HepG2 (cell line): ENCODE results near the gene RRBP1. TPM values are rescaled to one million over a fixed set of nuclear protein-coding genes. Genes with fewer than 3 reads are reported as not detected.
A peak's percentile ranks its signal among the peaks of the same experiment; 100 is the strongest.

Experiments
- CCDC6 ChIP-seq: sonication (generic); formaldehyde crosslinking; IDR thresholded peaks from 2 replicates; pipeline ENCODE4 v1.8.1; 2022; ENCODE audit warnings: mild to moderate bottlenecking, missing genetic modification reagents, moderate library complexity
- MED8 ChIP-seq: sonication (generic); formaldehyde crosslinking; IDR thresholded peaks from 2 replicates; pipeline ENCODE4 v1.8.1; 2023; ENCODE audit warnings: mild to moderate bottlenecking, missing genetic modification reagents; ENCODE audit not compliant: insufficient replicate concordance
- NCOA5 ChIP-seq: sonication (generic); formaldehyde crosslinking; IDR thresholded peaks from 2 replicates; pipeline ENCODE4 v1.4.0; 2020; ENCODE audit warnings: missing genetic modification reagents
- SRSF4 ChIP-seq: fragments of 200-400 bp; formaldehyde crosslinking; IDR thresholded peaks from one replicate; pipeline ENCODE4 v1.6.1; 2018; ENCODE audit warnings: mild to moderate bottlenecking, low read depth, low read length, moderate library complexity; ENCODE audit not compliant: poor library complexity, severe bottlenecking
- TMF1 ChIP-seq: sonication (generic); formaldehyde crosslinking; IDR thresholded peaks from 2 replicates; pipeline ENCODE4 v1.8.1; 2022; ENCODE audit warnings: low read depth, missing genetic modification reagents
- ZBTB43 ChIP-seq: sonication (generic); formaldehyde crosslinking; conservative IDR thresholded peaks from 2 replicates; pipeline ENCODE4 v1.4.0; 2020; ENCODE audit warnings: missing genetic modification reagents
- ZNF121 ChIP-seq: sonication (generic); formaldehyde crosslinking; IDR thresholded peaks from 2 replicates; pipeline ENCODE4 v1.5.0; 2020; ENCODE audit warnings: mild to moderate bottlenecking, missing genetic modification reagents
- ZNF142 ChIP-seq: sonication (generic); formaldehyde crosslinking; IDR thresholded peaks from 2 replicates; pipeline ENCODE4 v1.4.0; 2020; ENCODE audit warnings: missing genetic modification reagents
- ZNF260 ChIP-seq: sonication (generic); formaldehyde crosslinking; IDR thresholded peaks from 2 replicates; pipeline ENCODE4 v1.4.0; 2020; ENCODE audit warnings: missing genetic modification reagents, low read depth, mild to moderate bottlenecking, borderline replicate concordance
- ZNF432 ChIP-seq: sonication (generic); formaldehyde crosslinking; IDR thresholded peaks from 2 replicates; pipeline ENCODE4 v1.5.0; 2020; ENCODE audit warnings: missing genetic modification reagents, mild to moderate bottlenecking, borderline replicate concordance
- ZNF646 ChIP-seq: sonication (generic); formaldehyde crosslinking; IDR thresholded peaks from 2 replicates; pipeline ENCODE4 v1.9.0; 2021; ENCODE audit warnings: mild to moderate bottlenecking, missing genetic modification reagents
- polyA plus RNA-seq, 8 experiments: library from polyadenylated mRNA; depleted of rRNA in 3 of 8; stranded (reverse) in 7 of 8; unstranded in 1 of 8; fragments of >200 nt; fragmentation: Illumina TruSeq in 4 of 8; extraction: Trizol in 4 of 8; gene quantifications; 2 replicates each; pipeline versions ENCODE4 v1.2.1 to v1.2.3, GENCODE V29; 2011 to 2016; ENCODE audit warnings: low read depth in 4 of 8, missing spikeins in 1 of 8, mixed read lengths in 1 of 8; ENCODE audit not compliant: insufficient read depth in 1 of 8
- total RNA-seq, 5 experiments: library from RNA; depleted of rRNA; stranded (reverse); fragments of >200 nt; fragmentation: Illumina TruSeq; extraction: Trizol; gene quantifications; 2 replicates each; pipeline ENCODE4 v1.2.3, GENCODE V29; 2016; ENCODE audit warnings: low read depth in 1 of 5

The RRBP1 gene
- total and polyA plus RNA-seq, 2 of the 13 experiments (the other 11 are each of a cell fraction or from before 2014, with no cell fraction given) = 150 to 222 TPM

- TF ChIP-seq ZNF142 (CRISPR knock-in tag) (no peak), SRSF4 (no peak), CCDC6 (CRISPR knock-in tag) (peak; percentile 78; the same call in 1 of the 2 replicates), ZBTB43 (CRISPR knock-in tag) (peak; percentile 63; the same call in 1 of the 2 replicates), MED8 (CRISPR knock-in tag) (peak; percentile 10), NCOA5 (CRISPR knock-in tag) (no peak), ZNF646 (CRISPR knock-in tag) (no peak), ZNF121 (CRISPR knock-in tag) (peak; percentile 25; the same call in 1 of the 2 replicates), ZNF432 (CRISPR knock-in tag) (no peak), ZNF260 (CRISPR knock-in tag) (no peak), TMF1 (CRISPR knock-in tag) (no peak; the same call in 1 of the 2 replicates)
Measured at GRCh38 chr20:17680836-17681725, 961 bp downstream of the RRBP1 start (continued).
